Sigmoid colon (tissue), 7 donors: ENCODE data around the gene CLDN15. TPM values are rescaled to one million over a fixed set of nuclear protein-coding genes. Genes with fewer than 3 reads are reported as not detected.

Experiments
- DNase-seq: peaks from one replicate; pipeline ENCODE4 v3.0.0-alpha.2; 2019
- H3K27ac ChIP-seq, 4 donors: fragments of 200-600 bp; sonication (generic); one replicate each; pipeline ENCODE4 v1.5.1; 2016 to 2019; ENCODE audit warnings: mild to moderate bottlenecking in 1 of 4
- H3K27me3 ChIP-seq, 3 donors: fragments of 200-600 bp; sonication (generic); one replicate each; pipeline ENCODE4 v1.5.1; 2019; ENCODE audit warnings: mild to moderate bottlenecking in 1 of 3
- H3K36me3 ChIP-seq, 4 donors: fragments of 200-600 bp; sonication (generic); one replicate each; pipeline ENCODE4 v1.5.1; 2016 to 2019
- H3K4me1 ChIP-seq, 4 donors: fragments of 200-600 bp; sonication (generic); one replicate each; pipeline ENCODE4 v1.5.1; 2017 to 2019
- H3K4me3 ChIP-seq, 4 donors: fragments of 200-600 bp; sonication (generic); one replicate each; pipeline ENCODE4 v1.5.1; 2017 to 2019; ENCODE audit warnings: mild to moderate bottlenecking in 2 of 4, moderate library complexity in 1 of 4
- H3K9me3 ChIP-seq, 4 donors: fragments of 200-600 bp in 3 of 4; sonication (generic) in 3 of 4; one replicate each; pipeline versions ENCODE4 v1.5.1 to v1.6.1; 2013 to 2019
- CTCF ChIP-seq, 4 experiments: fragments of 450-650 bp in 3 of 4; fragments of 200-600 bp in 1 of 4; IDR thresholded peaks; one replicate each; pipeline ENCODE4 v1.5.1; 2016 to 2019; ENCODE audit warnings: antibody characterized with exemption in 4 of 4, mild to moderate bottlenecking in 3 of 4, moderate library complexity in 2 of 4
- EP300 ChIP-seq, 4 donors: sonication (generic); formaldehyde crosslinking; IDR thresholded peaks; one replicate each; pipeline ENCODE4 v1.6.1; 2017; ENCODE audit warnings: antibody characterized with exemption in 4 of 4
- POLR2A ChIP-seq, 2 donors: fragments of 450-650 bp; IDR thresholded peaks; one replicate each; pipeline ENCODE4 v1.6.1; 2016; ENCODE audit warnings: antibody characterized with exemption in 2 of 2, mild to moderate bottlenecking in 2 of 2, moderate library complexity in 2 of 2
- POLR2AphosphoS5 ChIP-seq, 4 donors: sonication (generic); formaldehyde crosslinking; IDR thresholded peaks; one replicate each; pipeline ENCODE4 v1.6.1; 2017; ENCODE audit warnings: antibody characterized with exemption in 4 of 4
- WGBS, 2 donors: extraction: QIAGEN DNeasy Blood & Tissue Kit; methylation state at CpG; one replicate each; pipeline ENCODE4 v1.1.7; 2013; 5-methylcytosine and 5-hydroxymethylcytosine counted together
- intact Hi-C: fragments of 100-400 bp; cut with DNase I; formaldehyde crosslinking; loops from one replicate; pipeline ENCODE4 v1.15.1; 2023
- polyA plus RNA-seq, 3 donors: library from polyadenylated mRNA; stranded (reverse); fragments of 200-250 nt; gene quantifications; one replicate each; pipeline ENCODE4 v1.2.3, GENCODE V29; 2013
- total RNA-seq, 4 donors: library from RNA; depleted of rRNA; stranded (reverse); fragments of >200 nt; gene quantifications; one replicate each; pipeline ENCODE4 v1.1.0, GENCODE V29; 2016
- donor health status: healthy with polysubstance abuse.
- donor health status: Bipolar disorder and iron deficiency.
- donor health status: healthy.

Gene CLDN15
- total and polyA plus RNA-seq, 7 donors, result 2.5 to 16.3 (median 4.9) TPM

DNA sequence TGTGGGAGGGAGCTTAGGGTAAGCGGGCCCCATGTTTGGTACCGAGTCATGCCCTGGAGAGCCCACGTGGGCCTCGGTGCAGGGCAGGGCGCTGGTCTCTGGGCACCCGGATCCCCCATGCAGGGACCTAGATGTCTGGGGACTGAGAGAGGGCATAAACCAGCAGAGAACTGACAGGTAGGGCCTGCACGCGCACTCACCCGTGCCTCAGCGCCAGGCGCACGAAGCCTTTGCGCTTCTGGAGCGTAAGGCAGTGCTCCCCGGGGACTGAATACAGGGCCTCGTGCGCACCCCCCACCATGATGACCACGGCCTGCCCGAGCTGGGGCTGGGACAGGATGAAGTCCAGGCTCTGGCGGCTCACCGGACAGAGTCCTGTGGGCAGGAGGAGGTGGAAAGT is 39.6 kb downstream of the CLDN15 start:
- 83 to 92% methylated on average over 21 of the region's 21 CpGs for WGBS, 2 donors
- no peak for TF ChIP-seq EP300 (IDR thresholded peaks at IDR 0.05)
- TF ChIP-seq POLR2AphosphoS5 (IDR thresholded peaks at IDR 0.05), result no peak
- TF ChIP-seq CTCF (IDR thresholded peaks at IDR 0.05), result no peak
- TF ChIP-seq POLR2A (IDR thresholded peaks at IDR 0.05), result no peak
- Histone ChIP-seq H3K4me1 (peaks cover 0 to 11% (median 10%) of the 10 kb centered on the region in 4 donors), H3K27ac (no peak overlapping the region), H3K27me3 (peaks cover 19 to 92% (median 33%) of the 10 kb centered on the region in 3 donors), H3K4me3 (no peak overlapping the region), H3K36me3 (no peaks in the 10 kb centered on the region), H3K9me3 (no peaks in the 10 kb centered on the region)
- no peak for DNase-seq
- intact Hi-C loops, result loop anchor here (10.0 kb wide), 1 partner anchor 53 kb away; no protein-coding TSS in a partner anchor

GRCh38 chr7:101195884-101196283 is 41.7 kb downstream of the CLDN15 start:
- peaks cover 2 to 71% (median 16%) of the 10 kb centered on the region in 3 donors for H3K27me3 ChIP-seq
- WGBS, 2 donors, result 87 to 93% methylated on average over 17 of the region's 17 CpGs
- H3K27ac ChIP-seq, result no peak overlapping the region
- no peak for DNase-seq
- H3K4me1 ChIP-seq, result no peaks in the 10 kb centered on the region
- TF ChIP-seq POLR2A (IDR thresholded peaks at IDR 0.05) (no peak), POLR2AphosphoS5 (IDR thresholded peaks at IDR 0.05) (no peak), EP300 (IDR thresholded peaks at IDR 0.05) (no peak), CTCF (IDR thresholded peaks at IDR 0.05) (no peak)
- H3K9me3 ChIP-seq, result no peaks in the 10 kb centered on the region
- no peaks in the 10 kb centered on the region for H3K36me3 ChIP-seq
- H3K4me3 ChIP-seq, result no peak overlapping the region
- intact Hi-C loops, result loop anchor here (10.0 kb wide), 1 partner anchor 51 kb away; no protein-coding TSS in a partner anchor

DNA sequence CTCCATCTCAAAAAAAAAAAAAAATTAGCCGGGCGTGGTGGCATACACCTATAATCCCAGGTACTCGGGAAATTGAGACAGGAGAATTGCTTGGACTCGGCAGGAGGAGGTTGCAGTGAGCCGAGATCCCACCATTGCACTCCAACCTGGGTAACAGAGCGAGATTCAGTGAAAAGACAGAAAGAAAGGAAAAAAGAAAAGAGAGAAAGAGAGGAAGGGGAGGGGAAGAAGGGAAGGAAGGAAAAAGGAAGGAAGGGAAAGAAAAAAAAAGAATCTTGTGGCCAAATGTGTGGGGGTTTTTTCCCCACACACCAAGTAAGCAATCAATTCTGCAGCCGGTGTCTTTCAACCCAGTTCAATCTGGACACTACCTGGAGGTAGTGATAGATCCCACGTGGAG is 48.5 kb downstream of the CLDN15 start:
- H3K4me1 ChIP-seq, result no peaks in the 10 kb centered on the region
- intact Hi-C loops, result no loop called here
- peaks cover 0 to 26% (median 7%) of the 10 kb centered on the region in 3 donors for H3K27me3 ChIP-seq
- H3K36me3 ChIP-seq, result no peaks in the 10 kb centered on the region
- 68 to 83% methylated on average over 8 of the region's 8 CpGs for WGBS, 2 donors
- no peak overlapping the region for H3K4me3 ChIP-seq
- TF ChIP-seq POLR2AphosphoS5 (IDR thresholded peaks at IDR 0.05) (no peak), EP300 (IDR thresholded peaks at IDR 0.05) (no peak)
- H3K9me3 ChIP-seq, result no peaks in the 10 kb centered on the region
- no peak for DNase-seq
- H3K27ac ChIP-seq, result no peak overlapping the region

- no peak for TF ChIP-seq POLR2AphosphoS5 (IDR thresholded peaks at IDR 0.05)
- TF ChIP-seq CTCF (IDR thresholded peaks at IDR 0.05), result no peak
- no peak for TF ChIP-seq POLR2A (IDR thresholded peaks at IDR 0.05)
- TF ChIP-seq EP300 (IDR thresholded peaks at IDR 0.05), result no peak
- intact Hi-C loops, result no loop called here
- H3K4me3 ChIP-seq, result no peak overlapping the region
- no peak for DNase-seq
- no peaks in the 10 kb centered on the region for H3K4me1 ChIP-seq
- no peaks in the 10 kb centered on the region for H3K36me3 ChIP-seq
- 84 to 89% methylated on average over 4 of the region's 4 CpGs for WGBS, 2 donors
- H3K27ac ChIP-seq, result no peak overlapping the region
- peaks cover 0 to 38% (median 26%) of the 10 kb centered on the region in 3 donors for H3K27me3 ChIP-seq
- H3K9me3 ChIP-seq, result no peaks in the 10 kb centered on the region
These were observed 50.7 kb downstream of the CLDN15 start for GRCh38 chr7:101186844-101187428.

DNA sequence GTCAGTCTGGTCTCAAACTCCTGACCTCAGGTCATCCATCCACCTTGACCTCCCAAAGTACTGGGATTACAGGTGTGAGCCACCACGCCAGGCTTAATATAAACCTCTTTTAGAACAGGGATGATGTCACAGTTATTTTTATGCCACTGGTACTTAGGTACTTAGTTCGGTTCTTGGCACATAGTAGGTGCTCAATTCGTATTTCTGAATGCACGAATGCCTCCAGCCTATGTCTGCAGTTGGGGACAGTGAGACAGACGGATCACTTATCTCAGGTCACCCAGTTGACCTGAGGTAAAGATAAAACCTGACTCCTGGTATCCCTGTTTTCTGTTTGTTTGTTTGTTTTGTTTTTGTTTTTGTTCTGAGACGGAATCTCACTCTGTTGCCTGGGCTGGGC is 51.4 kb downstream of the CLDN15 start:
- intact Hi-C loops, result no loop called here
- TF ChIP-seq POLR2A (IDR thresholded peaks at IDR 0.05) (no peak), CTCF (IDR thresholded peaks at IDR 0.05) (no peak), EP300 (IDR thresholded peaks at IDR 0.05) (no peak), POLR2AphosphoS5 (IDR thresholded peaks at IDR 0.05) (no peak)
- Histone ChIP-seq H3K36me3 (no peaks in the 10 kb centered on the region), H3K4me3 (no peak overlapping the region), H3K9me3 (no peaks in the 10 kb centered on the region), H3K27ac (no peak overlapping the region), H3K4me1 (no peaks in the 10 kb centered on the region), H3K27me3 (peaks cover 2 to 45% (median 33%) of the 10 kb centered on the region in 3 donors)
- DNase-seq, result no peak
- 63 to 79% methylated on average over 6 of the region's 6 CpGs for WGBS, 2 donors
